ENCODE results near the gene CHST15.

Gene CHST15

GRCh38 chr10:124085680-124086079, 7.7 kb downstream of the CHST15 start:
- no peak for DNase-seq (ENCODE audit: extremely low read depth, low read depth)
- TF ChIP-seq CTCF (IDR thresholded peaks at IDR 0.05; ENCODE audit: low read depth, low read length) = no peak

DNA sequence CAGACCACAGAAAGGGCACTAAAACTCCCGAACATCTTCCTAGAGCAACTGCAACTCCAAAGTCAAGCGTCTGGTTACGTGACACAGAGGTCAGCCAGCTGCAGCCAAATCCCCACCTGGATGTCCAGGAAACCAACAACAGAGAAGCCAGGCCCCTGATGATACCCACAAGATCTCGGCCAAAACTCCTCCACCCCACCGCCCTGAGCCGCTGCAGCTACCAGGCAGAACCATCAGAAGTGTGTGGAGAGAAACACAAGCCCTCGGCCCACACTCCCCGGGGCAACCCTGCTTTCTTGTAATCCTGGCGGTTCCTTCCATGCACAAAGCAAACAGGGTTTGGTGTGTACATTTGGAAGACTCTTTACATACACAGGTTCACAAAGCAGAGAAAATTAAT, 8.7 kb downstream of the CHST15 start:
- no peak for DNase-seq (ENCODE audit: extremely low read depth, low read depth)
- no peak for TF ChIP-seq CTCF (IDR thresholded peaks at IDR 0.05; ENCODE audit: low read depth, low read length)

DNA sequence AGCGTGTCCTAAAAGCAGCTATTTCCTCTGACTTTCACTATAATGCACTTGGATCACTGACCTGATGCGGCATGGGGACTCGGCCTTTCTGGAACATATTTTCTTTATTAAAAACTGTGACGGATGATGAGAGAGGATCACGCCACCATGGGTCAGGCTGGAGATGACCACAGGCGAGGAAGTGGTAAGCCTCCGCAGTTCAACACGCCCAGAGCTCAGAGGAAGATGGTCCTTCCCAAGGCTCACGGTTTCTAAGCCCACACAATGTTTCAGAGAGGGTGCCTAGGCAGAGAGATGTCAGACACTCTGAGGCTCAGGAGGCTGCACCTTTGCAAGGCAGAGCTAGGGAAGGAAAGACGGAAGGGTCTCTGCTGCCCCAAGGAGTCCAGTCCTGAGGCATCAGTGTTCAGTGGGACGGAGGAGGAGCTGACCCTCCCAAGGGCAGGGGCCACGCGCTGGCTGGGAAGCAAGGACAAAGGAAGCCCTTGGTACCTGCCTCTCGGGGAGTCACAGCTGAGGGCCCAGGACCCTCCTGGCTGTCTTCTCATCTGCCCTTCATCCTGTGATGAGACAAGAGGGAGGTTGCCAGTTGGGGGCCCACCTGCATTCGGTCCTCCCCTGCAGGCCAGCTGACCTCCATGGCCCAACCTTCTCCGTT, 9.5 kb downstream of the CHST15 start:
- DNase-seq (ENCODE audit: extremely low read depth, low read depth) = no peak
- TF ChIP-seq CTCF (IDR thresholded peaks at IDR 0.05; ENCODE audit: low read depth, low read length) = no peak

DNA sequence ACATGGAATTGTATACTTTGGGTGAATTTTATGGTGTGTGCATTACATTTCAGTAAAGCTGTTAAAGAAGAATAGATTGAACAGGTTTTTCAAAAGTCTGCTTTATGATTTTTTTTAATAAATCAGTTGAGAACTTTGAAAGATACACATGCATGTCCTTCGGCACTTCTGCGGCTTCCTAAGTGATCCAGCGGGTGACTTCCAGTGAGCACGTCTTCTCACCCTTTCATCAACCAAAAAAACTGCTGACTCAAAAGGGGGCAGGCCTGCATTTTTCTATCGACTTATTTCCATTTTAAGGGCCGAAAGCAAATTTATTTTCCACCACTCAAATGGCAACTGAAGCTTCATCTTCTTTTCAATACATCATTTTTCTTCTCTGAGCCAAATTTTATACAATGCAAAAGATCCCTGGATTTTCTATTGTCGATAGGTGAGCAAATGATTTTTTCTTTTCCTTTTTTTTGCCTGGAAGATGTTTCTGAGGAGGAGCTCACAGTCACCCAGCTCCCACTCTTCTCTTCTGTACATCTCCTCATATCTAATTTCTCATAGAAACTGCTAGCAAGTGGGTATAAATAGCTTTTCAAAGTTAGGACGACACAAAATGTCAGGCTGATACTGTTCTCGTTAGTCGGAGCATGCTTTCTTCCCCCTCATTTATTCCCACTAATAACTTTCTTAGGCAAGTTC, 10.2 kb downstream of the CHST15 start:
- no peak for DNase-seq (ENCODE audit: extremely low read depth, low read depth)
- no peak for TF ChIP-seq CTCF (IDR thresholded peaks at IDR 0.05; ENCODE audit: low read depth, low read length)

DNA sequence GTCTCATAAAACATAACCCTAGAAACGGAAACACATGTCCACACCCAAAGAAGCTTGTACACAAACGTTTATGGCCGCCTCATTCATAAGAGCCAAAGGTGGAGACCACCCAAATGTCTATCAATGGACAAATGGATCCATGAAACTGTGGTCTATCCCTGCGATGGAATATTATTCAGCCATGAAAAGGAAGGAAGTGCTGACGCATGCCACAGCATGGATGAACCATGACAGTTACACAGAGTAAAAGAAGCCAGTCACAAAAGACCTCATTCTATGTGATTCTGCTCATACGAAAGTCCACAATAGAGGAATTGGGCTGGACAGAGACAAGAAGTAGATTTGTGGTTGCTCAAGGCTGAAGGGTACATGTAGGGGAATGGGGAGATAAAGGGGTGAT, 10.8 kb downstream of the CHST15 start:
- no peak for DNase-seq (ENCODE audit: extremely low read depth, low read depth)
- TF ChIP-seq CTCF (IDR thresholded peaks at IDR 0.05; ENCODE audit: low read depth, low read length) = no peak

DNA sequence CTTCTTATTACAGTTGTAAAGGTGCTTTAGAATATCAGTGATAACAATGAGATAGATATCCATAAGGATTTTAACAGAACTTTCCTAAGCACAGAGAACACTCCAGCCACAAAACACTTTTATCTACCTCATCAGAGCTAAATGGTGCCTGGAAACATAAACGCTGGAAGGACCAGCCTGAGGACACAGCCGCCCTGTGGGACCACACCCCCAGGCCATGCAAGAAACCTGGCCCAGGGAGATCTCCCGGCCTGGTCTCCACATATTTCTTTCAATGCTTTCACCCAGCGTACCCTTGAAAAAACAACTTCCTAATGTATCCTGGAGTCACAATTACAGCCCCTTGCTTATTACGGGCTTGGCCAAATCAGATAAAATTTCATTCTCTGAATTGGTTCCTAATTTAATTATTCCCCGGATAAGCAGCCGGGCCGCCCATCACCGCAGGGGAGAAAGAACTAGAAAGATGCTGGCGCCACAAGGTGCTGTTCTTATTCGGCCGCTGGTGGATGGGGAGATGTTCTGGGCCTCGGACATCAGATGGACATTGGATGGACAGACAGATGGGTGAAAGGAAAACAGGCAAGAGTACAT, 11.8 kb downstream of the CHST15 start:
- no peak for TF ChIP-seq CTCF (IDR thresholded peaks at IDR 0.05; ENCODE audit: low read depth, low read length)
- DNase-seq (ENCODE audit: extremely low read depth, low read depth) = no peak

GRCh38 chr10:124079864-124080263, 13.5 kb downstream of the CHST15 start:
- no peak for DNase-seq (ENCODE audit: extremely low read depth, low read depth)
- no peak for TF ChIP-seq CTCF (IDR thresholded peaks at IDR 0.05; ENCODE audit: low read depth, low read length)

All from AG09319 (cell line).